NCI-H748 (cell line): Measurements from ENCODE around the gene NUAK1.

ENCODE experiments used
- DNase-seq: peaks from one replicate; lab custom pipeline; 2025; ENCODE audit not compliant: unreplicated experiment; lab: John Stamatoyannopoulos, UW

The NUAK1 gene

DNA sequence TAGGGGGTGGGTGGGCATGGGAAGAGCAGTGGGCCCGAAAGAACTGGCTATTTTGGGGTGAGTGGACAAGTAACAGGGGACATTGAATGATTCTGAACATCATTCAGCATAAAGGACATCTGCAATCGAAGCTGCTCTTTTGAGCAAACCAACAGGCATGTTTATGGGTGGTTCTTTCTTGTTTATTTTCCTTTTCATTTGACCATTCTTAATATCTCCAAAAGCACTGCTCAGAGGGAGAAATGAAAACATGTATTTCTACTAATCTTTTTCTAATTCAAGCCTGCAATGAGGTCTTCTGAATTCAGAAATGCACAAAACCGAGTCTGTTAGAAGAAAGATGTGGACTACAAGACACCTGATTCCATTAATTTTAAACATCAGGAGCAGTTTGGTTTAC lies 54.0 kb downstream of the NUAK1 start:
- DNase-seq = no peak

DNA sequence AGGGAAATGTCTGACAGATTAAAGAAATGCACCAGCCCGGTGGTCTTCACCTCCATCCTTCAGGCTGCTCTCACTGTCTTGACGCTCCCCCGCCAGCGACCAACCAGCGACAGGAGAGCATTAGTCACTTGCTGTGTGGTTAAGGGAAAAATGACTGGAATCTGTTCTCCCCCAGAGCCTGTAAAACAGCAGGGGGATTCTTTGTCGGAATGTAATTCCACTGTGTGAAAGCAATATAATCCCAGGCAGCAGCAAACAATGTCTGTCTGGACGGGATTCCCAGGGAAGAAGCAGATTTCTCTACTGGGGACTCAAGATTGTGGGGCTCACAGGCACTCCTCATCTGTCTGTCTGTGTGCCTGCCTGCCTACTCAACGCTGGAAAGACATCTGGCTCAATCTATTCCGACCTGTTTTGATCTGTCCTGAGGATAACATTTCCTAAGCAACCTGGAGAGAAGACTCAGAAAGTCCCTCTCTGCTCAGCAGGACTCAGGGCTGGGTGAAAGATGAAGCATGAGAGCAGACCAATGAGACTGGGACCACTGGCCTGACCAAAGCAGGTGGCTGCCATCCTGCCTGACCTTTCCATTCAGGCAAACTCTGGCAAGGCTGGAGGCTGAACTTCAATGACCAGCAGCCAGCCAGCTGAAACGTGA lies 54.6 kb downstream of the NUAK1 start:
- DNase-seq = no peak

DNA sequence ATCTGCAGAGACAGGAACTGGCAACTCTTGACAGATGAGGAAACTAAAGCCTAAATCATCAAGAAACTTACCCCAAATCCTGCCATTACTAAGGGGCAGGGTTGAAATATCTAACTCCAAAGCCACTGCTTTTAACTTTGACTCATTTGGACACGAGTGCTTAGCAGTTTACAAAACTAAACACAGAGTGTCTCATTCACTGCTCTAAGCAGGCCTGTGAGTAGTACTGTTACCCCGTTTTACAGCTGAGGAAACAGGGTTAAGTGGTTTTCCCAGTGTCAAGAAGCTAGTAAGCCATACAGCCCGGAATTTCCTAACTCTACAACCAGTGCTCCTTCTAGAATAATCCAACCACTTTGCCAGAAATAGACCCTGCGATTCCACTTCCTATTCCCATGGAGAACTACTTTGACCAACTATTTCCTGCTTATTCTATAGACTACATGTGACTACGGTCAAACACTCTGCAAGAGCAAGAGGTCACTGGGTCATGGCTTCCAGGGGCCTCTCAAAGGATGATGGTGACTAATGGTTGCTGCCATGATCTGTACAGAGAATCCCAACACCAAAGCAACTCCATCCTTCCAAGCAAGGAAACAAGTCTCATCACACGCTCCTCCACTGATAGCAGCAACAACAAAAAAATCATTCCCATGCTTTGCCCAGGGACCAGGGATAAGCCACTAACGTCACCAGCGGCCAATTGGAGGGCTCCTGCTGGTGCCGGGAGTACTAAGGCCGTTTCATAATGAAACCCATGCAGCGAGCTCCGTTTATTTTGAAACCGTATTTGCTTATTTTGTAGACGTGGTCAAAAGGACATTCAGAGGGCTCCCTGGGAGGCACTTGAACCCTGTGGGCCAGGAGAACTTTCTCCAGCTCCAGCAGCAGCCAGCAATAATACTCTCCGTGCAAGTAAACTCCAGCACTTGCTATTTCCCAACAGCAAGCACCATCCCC lies 56.3 kb downstream of the NUAK1 start:
- no peak for DNase-seq

DNA sequence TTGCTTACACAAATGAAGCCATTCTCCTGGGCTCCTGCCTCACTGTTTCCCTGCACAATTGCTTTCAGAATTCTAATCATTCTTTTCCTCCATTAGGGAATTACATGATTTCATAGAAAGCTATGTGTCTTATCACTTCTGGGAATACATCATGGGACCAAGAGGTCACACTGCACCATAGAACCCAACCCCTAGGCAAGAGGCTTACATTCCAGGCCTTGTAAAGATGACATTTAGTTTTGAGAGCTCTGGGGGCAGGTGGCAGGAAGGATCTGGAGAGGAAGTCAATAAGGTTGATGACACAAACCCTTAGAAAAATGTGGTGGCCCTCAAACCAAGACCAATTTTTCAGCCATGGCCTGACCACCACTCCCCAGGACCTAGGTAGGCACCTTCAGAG lies 57.1 kb downstream of the NUAK1 start:
- DNase-seq = no peak

DNA sequence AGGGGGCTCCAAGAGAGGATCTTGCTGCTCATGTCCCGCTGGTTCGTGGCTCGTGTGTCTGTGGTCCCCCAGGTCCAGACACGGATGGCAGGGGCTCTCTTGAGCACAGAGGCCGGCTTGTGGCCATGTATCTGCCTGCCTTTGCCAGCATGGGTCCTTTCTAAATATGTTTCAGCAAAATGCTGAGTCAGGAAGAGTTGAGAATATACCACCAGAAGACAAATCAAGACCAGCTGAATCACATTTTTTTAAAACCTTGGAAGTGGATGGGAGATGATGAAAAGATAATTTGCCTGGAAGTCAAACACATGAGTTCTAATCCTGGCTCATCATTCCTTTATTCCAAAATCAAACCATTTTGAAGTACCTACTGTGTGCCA lies 58.0 kb downstream of the NUAK1 start:
- DNase-seq = no peak

DNA sequence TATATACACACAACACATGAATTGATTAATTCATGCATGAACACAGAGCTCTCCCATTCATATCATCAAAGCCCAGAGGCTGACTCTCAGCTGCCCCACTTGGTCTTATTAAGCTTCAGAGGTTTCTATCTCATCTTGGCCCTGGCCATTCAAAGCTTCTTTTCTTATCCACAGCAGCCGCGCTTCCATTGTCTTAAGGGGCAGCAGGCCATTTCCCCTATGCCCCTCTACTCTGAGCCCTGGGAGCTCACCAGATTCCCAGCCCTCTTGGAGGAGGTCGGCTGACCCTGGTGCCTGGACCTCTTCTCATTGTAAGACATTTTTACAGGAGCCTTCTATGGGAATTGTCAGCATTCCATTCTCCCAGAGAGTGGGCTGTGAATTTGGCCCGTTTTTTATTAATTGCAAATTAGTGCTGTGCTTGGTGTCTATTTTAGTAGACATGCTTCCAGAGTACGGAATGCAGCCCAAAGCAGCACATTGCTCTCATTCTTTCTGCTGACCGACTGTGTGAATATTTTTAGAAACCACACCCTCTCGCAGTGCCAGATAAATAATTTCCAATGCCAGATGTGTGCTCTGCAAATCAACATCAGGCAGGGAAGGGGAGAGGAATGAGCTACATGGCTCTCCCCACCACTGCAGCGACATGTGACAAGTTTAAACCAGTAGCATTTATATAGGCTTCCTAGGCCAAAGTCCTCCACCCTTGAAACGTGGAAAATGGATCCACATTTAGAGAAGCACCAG lies 58.5 kb downstream of the NUAK1 start:
- no peak for DNase-seq

DNA sequence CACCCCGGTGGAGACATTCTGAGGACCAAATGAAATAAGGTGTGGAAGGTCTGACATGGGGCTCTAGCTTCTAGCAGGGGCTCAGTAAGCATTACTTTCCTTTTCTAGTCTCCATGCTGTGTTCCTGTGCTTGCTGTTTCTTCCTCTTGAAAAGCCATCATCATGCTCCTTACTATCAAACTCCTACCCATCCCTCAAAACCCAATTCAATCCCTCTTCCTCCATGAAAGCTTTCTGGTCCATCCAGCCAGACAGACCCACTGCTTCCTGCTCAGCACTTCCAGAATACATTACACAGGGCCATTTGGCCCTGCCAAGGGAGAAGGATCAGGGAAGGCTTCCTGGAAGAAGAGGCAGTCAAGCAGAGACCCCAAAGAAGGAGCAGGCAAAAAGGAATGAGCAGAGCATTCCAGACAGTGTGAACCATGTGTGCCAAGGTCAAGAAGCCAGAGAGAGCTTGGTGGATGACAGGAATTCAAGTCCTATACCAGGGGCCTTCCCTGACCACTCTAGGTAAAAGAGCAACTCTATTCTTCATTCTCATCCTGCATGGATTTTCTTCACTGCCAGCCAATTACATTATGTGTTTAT lies 59.5 kb downstream of the NUAK1 start:
- no peak for DNase-seq

DNA sequence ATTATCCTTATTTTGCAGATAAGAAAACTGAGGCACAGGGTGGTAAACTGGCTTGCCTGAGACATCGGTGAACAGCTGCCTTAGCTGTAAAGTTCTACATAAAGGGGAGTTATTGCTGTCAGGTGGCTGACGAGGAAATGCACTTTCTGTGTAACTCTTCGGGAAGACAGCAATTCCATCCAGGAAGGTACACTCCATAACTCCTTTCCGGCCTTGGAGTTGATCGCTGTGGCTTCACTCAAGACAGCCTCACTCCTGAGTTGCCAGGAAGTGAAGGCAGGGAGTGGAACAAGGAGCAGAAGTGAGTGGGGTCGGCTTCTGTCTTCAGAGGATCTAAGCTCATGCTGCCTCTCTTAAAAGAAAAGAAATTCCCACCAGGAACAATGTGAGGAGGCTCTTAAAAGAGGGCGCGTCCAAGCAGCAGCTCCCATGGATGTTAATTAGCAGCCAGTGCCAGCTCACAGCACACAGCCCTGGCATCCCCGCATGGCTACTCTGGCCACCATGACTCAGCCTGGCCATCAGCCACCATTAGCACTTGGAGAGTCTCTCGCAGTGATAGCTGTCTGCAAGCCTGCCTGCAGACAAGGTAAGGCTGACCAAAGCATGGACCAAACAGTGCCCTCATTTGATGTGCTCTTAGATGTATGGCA lies 60.3 kb downstream of the NUAK1 start:
- no peak for DNase-seq

DNA sequence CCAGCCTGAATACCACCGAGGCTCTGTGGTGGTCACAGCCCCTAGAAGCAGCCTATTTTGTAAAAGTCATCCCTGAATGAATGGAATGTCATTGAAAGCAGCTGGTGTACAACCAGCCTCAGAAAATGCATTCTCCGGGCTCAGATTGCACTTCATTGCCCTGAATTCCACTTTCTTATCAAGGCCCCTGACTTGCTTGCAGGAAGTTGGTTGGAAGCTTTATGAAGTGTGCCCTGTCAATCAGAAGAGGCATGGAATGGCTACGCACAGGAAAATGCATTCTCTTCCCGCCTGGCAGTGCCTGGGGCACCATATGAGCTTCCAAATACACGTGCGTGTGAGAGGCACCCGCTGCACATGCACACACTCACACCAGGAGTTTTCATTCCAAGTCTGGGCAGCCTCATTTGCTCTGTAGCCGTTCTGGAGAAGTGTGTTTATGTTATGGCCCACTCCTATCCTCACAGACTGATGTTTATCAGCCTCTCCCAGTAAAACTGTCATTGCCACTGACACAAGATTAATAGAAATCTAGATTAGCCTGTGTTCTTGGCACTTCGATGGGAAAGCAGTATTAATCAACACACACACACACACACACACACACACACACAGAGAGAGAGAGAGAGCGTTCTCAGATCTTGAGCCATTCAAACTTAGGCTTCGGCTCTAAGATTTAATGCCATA lies 63.9 kb downstream of the NUAK1 start:
- DNase-seq = no peak

GRCh38 chr12:106074361-106074705 lies 64.4 kb downstream of the NUAK1 start:
- no peak for DNase-seq

DNA sequence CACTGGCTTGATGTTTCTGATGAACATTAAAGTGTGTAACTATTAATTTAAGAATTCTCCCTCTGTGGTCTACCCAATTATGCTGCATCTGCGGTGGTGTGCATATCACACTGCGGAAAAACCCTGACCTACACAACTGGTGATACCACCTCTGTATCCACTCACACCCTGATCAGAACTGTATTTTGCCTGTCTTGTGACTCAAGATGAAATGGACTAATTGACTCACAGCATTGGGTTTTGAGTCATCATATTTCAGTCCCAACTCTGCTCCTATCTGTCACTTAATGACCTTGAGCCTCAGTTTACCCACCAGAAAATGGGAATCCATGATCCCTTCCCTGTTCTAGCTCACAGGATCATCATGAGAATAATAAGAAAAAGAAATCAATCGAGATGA lies 65.6 kb downstream of the NUAK1 start:
- DNase-seq = no peak

DNA sequence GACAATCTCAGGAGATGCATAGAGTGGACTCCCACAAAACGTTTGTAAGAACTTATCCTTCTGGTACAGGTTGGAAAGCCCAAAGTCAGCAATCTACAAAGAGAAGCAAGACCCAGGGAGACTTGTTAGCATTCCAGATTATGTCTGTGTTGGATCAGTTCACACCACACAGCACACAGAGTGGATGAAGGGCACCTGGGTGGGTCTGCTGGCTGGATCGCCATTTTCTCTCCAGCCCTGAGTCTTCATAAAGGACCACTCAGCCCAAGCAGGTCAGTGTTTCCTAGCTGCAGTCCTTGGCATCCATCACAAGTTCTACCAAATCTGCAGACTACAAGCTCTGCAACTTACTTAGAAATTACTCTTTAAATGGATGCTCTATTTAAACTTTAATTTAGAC lies 66.0 kb downstream of the NUAK1 start:
- DNase-seq = no peak

DNA sequence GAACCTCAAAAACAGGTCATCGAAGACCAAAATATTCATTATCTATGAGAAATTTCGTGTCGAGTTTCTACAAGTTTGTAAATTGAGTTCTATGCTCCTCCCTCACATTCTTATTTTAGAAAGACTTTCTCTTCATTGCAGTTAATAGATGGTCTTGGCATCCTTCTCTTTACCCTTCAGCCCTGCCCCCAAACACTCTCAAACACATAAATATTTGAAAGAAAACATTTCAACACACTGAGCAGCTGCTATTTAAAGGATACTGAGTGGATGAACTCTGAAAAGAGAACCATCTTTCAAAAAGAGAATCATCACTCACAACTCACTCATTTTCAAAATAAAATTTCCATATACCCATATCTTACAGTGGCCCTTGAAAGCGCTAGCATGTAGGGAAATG lies 67.1 kb downstream of the NUAK1 start:
- no peak for DNase-seq

DNA sequence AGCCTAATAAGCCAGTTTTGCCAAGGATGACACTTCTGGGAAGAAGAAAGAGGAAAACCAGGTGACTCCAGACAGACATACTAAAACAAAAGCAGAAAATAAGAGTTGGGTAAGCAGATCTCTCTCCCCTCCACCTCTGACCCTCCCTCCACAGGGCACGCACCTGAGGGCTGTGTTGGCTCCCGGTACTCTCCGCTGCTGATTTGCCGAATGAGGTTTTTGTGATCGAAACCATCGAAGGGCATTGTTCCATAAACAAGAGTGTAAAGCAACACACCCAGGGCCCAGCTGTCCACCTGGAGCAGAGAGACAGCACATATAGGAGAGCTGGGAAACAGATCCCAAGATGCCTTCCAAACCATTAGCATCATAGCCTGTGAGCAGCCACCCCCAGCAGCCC lies 68.1 kb downstream of the NUAK1 start:
- DNase-seq = no peak

GRCh38 chr12:106070147-106070546 lies 68.6 kb downstream of the NUAK1 start:
- no peak for DNase-seq

DNA sequence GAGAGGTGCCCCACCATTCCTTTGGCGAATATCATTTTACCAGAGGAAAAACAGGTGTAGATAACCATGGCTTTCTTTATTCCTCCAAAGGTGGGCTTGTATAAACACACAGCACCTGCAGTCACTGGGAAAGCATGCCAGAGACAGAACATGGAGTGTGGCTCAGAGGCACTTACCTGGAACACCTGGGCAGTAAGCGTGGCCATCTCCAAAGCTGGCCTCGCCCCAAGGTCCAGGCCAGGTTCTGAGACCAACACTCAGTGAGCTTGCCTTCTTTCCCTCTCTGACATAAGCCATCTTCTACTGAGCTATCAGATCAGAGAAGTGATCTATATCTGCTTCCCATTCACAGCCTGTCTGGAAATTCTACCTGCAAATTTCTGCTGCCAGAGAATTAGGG lies 70.5 kb downstream of the NUAK1 start:
- DNase-seq = no peak

DNA sequence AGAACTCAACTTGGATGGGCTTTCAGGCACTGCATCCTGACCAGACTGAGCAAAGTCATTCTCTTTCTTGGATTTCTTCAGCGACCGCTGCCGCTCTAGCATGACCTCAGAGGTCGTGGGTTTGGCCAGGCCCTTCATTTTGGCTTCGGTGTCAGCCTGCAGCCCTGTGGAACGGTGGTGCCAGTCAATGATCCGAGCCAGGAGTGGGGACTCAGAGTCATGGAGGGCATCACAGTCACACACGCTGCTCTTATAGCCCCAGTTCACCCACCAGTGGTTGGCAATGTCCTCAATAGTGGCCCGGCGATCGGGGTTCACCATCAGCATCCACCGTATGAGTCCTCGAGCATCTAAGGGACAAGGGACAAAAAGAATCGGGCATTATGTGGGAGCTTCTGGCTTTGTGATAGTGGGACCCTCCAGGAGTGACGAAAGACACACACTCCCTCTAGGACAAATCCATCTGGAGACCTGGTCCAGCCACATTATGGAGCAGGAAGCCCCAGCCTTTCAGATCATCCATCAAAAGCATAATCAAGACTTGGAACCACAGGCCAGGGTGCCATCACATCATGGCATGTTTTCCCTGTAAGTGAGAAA lies 71.0 kb downstream of the NUAK1 start:
- no peak for DNase-seq

DNA sequence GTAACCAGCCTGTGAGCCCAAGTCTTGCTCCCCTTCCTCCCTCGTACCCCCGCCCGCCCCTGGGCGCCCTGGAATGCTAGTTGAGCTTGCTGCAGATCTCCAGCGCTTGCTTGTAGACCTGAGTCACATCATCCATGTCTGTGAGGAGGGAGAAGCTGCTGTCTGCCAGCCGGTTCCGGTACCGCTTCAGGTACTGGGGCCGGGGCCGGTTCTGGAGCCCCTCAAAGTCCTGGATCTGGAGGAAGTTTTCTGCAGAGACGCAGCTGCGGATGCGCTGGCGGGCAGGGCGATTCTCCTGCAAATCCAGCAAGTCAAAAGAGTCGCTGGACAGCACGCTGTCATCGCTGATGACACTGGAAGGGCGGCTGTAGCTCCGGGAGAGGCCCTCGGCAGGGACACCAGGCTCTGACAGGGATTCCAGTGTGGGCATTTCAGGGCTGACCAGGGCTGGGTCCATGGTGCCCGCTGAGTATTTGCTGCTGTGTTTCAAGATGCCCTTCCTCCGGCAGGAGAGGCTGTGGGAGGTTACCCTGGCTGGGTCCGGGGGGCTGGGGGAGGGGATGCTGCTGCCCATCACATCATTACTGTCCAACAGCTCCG lies 71.9 kb downstream of the NUAK1 start:
- DNase-seq = no peak

DNA sequence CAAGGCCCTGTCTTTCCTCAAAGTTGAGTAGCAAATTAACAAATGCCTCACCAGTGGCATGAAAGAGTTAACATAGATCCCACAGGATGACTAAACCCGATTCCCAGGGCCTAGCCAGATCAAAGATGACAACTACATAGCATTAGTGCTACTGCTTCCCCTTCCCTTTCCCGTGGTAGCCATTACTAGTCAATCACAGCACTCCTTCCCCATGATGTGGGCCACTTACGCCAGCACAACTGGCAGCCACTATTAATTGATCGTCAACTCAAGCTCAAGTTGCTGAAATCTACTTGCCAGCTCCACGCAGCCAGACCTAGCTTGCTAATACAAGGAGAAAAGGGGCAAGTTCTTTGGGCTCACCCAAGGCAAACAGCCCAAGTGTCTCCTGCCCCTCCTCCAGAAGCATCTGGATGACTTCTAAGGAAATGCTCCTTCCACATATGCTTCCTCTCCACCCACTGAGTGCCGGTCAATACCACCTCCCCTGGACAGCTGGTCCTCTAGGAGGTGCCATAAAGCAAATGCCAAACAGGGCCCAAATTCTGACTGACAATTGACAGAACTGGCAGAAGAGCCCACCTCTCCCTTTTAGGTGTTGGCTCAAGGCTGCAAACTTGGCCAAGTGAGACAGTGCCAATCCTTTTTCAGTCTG lies 72.6 kb downstream of the NUAK1 start:
- DNase-seq = no peak
